HEK293 (cell line): Measurements from ENCODE around the gene PGC.

Source experiments
- SALL2 ChIP-seq: fragments of 450-650 bp; formaldehyde crosslinking; IDR thresholded peaks from 2 replicates; pipeline ENCODE4 v1.5.0; 2017; ENCODE audit warnings: missing biosample characterization, mild to moderate bottlenecking, missing genetic modification characterization, borderline replicate concordance
- ZNF133 ChIP-seq: fragments of 450-650 bp; formaldehyde crosslinking; IDR thresholded peaks from 2 replicates; pipeline ENCODE4 v1.5.1; 2016; ENCODE audit warnings: missing biosample characterization, missing genetic modification characterization
- ZNF596 ChIP-seq: fragments of 450-650 bp; IDR thresholded peaks from 2 replicates; pipeline ENCODE4 v1.5.0; 2018; ENCODE audit warnings: missing biosample characterization, mild to moderate bottlenecking, missing genetic modification characterization, moderate library complexity
- TF ChIP-seq, protein P1 (sequence below): fragments of 450-650 bp; formaldehyde crosslinking; IDR thresholded peaks from 2 replicates; pipeline ENCODE4 v1.5.1; 2016; ENCODE audit warnings: missing biosample characterization, missing genetic modification characterization

- TF ChIP-seq SALL2 (tag by site-specific recombination): no peak
- TF ChIP-seq ZNF133 (tag by site-specific recombination): no peak
- TF ChIP-seq, protein P1, sequence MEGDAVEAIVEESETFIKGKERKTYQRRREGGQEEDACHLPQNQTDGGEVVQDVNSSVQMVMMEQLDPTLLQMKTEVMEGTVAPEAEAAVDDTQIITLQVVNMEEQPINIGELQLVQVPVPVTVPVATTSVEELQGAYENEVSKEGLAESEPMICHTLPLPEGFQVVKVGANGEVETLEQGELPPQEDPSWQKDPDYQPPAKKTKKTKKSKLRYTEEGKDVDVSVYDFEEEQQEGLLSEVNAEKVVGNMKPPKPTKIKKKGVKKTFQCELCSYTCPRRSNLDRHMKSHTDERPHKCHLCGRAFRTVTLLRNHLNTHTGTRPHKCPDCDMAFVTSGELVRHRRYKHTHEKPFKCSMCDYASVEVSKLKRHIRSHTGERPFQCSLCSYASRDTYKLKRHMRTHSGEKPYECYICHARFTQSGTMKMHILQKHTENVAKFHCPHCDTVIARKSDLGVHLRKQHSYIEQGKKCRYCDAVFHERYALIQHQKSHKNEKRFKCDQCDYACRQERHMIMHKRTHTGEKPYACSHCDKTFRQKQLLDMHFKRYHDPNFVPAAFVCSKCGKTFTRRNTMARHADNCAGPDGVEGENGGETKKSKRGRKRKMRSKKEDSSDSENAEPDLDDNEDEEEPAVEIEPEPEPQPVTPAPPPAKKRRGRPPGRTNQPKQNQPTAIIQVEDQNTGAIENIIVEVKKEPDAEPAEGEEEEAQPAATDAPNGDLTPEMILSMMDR (tag by site-specific recombination): no peak
- TF ChIP-seq ZNF596: no peak
These were observed 893 bp upstream of the PGC start for GRCh38 chr6:41748102-41748477.
